ENCODE measurements around the gene BCL7A. TPM values are rescaled to one million over a fixed set of nuclear protein-coding genes. Genes with fewer than 3 reads are reported as not detected.

Gene BCL7A
- total and polyA plus RNA-seq, 2 of the 8 experiments (the other 6 are each of a cell fraction or from before 2014, with no cell fraction given): 11.9 to 12.7 TPM

DNA sequence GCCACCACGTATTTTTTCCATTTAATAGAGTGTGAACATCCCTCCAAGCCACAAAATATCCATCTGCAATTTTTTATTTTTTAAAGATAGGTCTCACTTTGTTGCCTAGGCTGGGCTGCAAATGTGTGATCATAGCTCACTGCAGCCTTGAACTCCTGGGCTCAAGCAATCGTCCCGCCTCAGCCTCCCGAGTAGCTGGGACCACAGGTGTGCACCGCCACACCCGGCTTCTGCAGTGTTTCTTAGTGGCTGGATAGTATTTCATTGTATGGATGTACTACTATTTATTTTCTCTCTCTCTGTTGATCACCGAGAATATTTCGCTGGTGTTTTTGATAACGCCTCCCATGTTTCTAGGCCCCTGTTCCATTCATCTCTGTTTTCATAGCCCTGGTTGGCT is 74.3 kb downstream of the BCL7A start (continued):
- TF ChIP-seq SRF (IDR thresholded peaks at IDR 0.05; ENCODE audit: low read depth, low read length) (no peak), RXRA (IDR thresholded peaks at IDR 0.05; ENCODE audit: insufficient read depth, low read depth, low read length) (no peak)
- TF ChIP-seq, protein P1, sequence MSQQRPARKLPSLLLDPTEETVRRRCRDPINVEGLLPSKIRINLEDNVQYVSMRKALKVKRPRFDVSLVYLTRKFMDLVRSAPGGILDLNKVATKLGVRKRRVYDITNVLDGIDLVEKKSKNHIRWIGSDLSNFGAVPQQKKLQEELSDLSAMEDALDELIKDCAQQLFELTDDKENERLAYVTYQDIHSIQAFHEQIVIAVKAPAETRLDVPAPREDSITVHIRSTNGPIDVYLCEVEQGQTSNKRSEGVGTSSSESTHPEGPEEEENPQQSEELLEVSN (IDR thresholded peaks at IDR 0.05): no peak
